Activated CD4-positive, alpha-beta T cell treated with anti-CD3 and anti-CD28 coated beads, Interleukin-2, amount 10 ng/mL, durations not matched to agents 24 days and 14 days (primary cell): ENCODE results near the gene FAM114A1. TPM values are rescaled to one million over a fixed set of nuclear protein-coding genes. Genes with fewer than 3 reads are reported as not detected.
A peak's percentile ranks its signal among the peaks of the same experiment; 100 is the strongest.

Experiments used
- DNase-seq: peaks from one replicate; pipeline ENCODE4 v3.0.0; 2022
- H3K27ac Mint-ChIP-seq: one replicate; pipeline ENCODE4 v1.8.0; 2022; ENCODE audit warnings: mild to moderate bottlenecking, mixed read lengths
- H3K27me3 Mint-ChIP-seq: one replicate; pipeline ENCODE4 v1.8.0; 2022; ENCODE audit warnings: mixed read lengths
- H3K36me3 Mint-ChIP-seq: one replicate; pipeline ENCODE4 v1.8.0; 2022; ENCODE audit warnings: low read depth, mild to moderate bottlenecking, mixed read lengths
- H3K4me1 Mint-ChIP-seq: one replicate; pipeline ENCODE4 v1.8.0; 2021; ENCODE audit warnings: mixed read lengths
- H3K4me3 Mint-ChIP-seq: one replicate; pipeline ENCODE4 v1.8.0; 2022; ENCODE audit warnings: mild to moderate bottlenecking, moderate library complexity, mixed read lengths
- H3K9me3 Mint-ChIP-seq: one replicate; pipeline ENCODE4 v1.8.0; 2021; ENCODE audit warnings: mixed read lengths
- intact Hi-C: fragments of 100-400 bp; cut with micrococcal nuclease; formaldehyde crosslinking; loops from one replicate; pipeline ENCODE4 v1.15.1; 2023
- total RNA-seq: library from RNA; stranded (reverse); gene quantifications from 2 replicates; pipeline ENCODE4 v1.2.3, GENCODE V29; 2022

FAM114A1 gene
- total RNA-seq = 0.23 and 0.66 TPM in 2 replicates

DNA sequence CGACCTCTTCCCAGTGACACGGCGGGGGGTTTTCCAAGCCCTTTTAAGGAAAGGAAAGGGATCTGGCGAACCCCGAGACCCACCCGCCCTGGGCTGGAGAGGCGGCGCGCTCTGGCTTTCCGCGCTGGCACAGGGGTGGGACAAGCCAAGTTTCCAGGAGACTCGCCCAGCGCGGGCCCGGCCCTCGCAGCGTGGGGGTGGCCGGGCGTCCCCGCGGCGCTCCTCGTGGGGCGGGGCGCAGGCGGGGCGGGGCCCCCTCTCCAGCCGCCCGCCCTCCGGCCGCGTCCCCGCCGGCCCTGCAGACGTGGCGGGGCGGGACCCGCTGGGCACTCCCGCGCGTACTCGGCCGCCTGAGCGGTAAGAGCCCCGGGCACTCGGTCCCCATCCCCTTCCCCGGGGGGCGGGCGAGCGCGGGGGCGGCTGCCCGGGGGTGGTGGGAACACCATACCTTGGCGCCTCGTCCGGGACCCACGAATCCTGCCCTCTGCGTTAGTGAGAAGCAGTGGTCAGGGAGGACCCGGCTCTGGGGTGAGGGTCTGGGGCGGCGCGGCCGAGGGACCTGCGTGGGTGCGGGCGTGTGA lies at the start of gene FAM114A1:
FAM114A1 (plus strand) TSS at position 329 of the 581 bp plus-strand sequence. CDS start 10,273 bp downstream, outside the sequence.
- Mint-ChIP-seq H3K9me3 (no peaks in the 10 kb centered on the region), H3K36me3 (no peaks in the 10 kb centered on the region), H3K4me1 (peaks cover 19% of the 10 kb centered on the region), H3K4me3 (peak within 1 kb of the TSS; percentile 78), H3K27ac (peak within 1 kb of the TSS; percentile 29), H3K27me3 (peaks cover 24% of the 10 kb centered on the region)
- DNase-seq = peak; percentile 84
- intact Hi-C loops = no loop called here

- no peak overlapping the region for H3K27ac Mint-ChIP-seq
- intact Hi-C loops = loop anchor here (5.0 kb wide), 1 partner anchor 69 kb away; no protein-coding TSS in a partner anchor
- H3K27me3 Mint-ChIP-seq = peaks cover 4% of the 10 kb centered on the region
- H3K36me3 Mint-ChIP-seq = peaks cover 7% of the 10 kb centered on the region
- peak; percentile 49 for DNase-seq
- no peak overlapping the region for H3K4me3 Mint-ChIP-seq
- H3K9me3 Mint-ChIP-seq = peaks cover 30% of the 10 kb centered on the region
- peaks cover 22% of the 10 kb centered on the region for H3K4me1 Mint-ChIP-seq
These were observed 49.1 kb upstream of the FAM114A1 start for GRCh38 chr4:38818441-38818976.

DNA sequence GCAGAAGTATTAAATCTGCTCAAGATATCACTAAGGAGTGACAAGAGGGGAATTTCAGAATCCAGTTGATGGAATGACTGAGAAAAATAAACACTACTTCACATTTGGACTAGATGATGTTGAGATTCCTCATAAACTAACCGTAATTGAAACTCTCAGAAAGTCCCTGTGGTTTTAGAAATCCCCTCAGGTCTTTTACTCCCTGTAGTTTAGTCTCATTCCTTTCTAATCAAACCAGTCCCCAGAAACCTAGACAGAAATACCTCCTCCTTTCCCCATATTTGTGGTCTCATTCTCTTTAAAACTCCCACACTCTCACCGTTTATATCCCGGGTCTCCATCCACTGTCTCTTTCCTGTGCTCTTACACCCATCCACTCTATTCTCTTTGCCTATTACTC lies 48.0 kb upstream of the FAM114A1 start:
- Mint-ChIP-seq H3K27ac (peak overlapping the region; percentile 41), H3K9me3 (peaks cover 32% of the 10 kb centered on the region), H3K4me3 (peak overlapping the region; percentile 7), H3K4me1 (peaks cover 22% of the 10 kb centered on the region), H3K36me3 (peaks cover 8% of the 10 kb centered on the region), H3K27me3 (peaks cover 4% of the 10 kb centered on the region)
- intact Hi-C loops = loop anchor here (1.0 to 5.0 kb wide), 2 partner anchors 15 to 68 kb away; partner anchors contain the start of gene TLR1
- DNase-seq = peak; percentile 53

- no peak overlapping the region for H3K4me3 Mint-ChIP-seq
- DNase-seq = no peak
- H3K4me1 Mint-ChIP-seq = peaks cover 22% of the 10 kb centered on the region
- intact Hi-C loops = no loop called here
- peaks cover 33% of the 10 kb centered on the region for H3K9me3 Mint-ChIP-seq
- H3K27me3 Mint-ChIP-seq = peaks cover 4% of the 10 kb centered on the region
- peak overlapping the region; percentile 8 for H3K27ac Mint-ChIP-seq
- peaks cover 8% of the 10 kb centered on the region for H3K36me3 Mint-ChIP-seq
These were observed 47.1 kb upstream of the FAM114A1 start for GRCh38 chr4:38820329-38821061.

- no peak overlapping the region for H3K27ac Mint-ChIP-seq
- no peaks in the 10 kb centered on the region for H3K27me3 Mint-ChIP-seq
- H3K36me3 Mint-ChIP-seq = peaks cover 8% of the 10 kb centered on the region
- H3K4me3 Mint-ChIP-seq = no peak overlapping the region
- intact Hi-C loops = no loop called here
- no peak for DNase-seq
- H3K4me1 Mint-ChIP-seq = peaks cover 22% of the 10 kb centered on the region
- H3K9me3 Mint-ChIP-seq = peaks cover 29% of the 10 kb centered on the region
These were observed 45.9 kb upstream of the FAM114A1 start for GRCh38 chr4:38821739-38822138.

DNA sequence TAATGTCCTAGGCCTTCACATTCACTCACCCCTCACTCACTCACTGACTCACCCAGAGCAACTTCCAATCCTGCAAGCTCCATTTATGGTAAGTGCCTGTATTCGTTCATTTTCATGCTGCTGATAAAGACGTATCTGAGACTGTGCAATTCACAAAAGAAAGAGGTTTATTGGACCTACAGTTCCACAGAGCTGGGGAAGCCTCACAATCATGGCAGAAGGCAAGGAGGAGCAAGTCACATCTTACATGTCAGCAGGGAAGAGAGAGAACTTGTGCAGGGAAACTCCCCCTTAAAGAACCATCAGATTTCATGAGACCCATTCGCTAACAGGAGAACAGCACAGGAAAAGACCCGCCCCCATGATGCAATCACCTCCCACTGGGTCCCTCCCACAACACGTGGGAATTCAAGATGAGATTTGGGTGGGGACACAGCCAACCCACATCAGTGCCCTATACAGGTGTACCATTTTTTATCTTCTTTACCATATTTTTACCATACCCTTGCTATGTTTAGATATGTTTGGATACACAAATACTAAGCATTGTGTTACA lies 44.8 kb upstream of the FAM114A1 start:
- intact Hi-C loops = no loop called here
- Mint-ChIP-seq H3K9me3 (peaks cover 29% of the 10 kb centered on the region), H3K27ac (no peak overlapping the region), H3K4me3 (no peak overlapping the region), H3K36me3 (peaks cover 8% of the 10 kb centered on the region), H3K4me1 (peaks cover 22% of the 10 kb centered on the region), H3K27me3 (no peaks in the 10 kb centered on the region)
- no peak for DNase-seq

DNA sequence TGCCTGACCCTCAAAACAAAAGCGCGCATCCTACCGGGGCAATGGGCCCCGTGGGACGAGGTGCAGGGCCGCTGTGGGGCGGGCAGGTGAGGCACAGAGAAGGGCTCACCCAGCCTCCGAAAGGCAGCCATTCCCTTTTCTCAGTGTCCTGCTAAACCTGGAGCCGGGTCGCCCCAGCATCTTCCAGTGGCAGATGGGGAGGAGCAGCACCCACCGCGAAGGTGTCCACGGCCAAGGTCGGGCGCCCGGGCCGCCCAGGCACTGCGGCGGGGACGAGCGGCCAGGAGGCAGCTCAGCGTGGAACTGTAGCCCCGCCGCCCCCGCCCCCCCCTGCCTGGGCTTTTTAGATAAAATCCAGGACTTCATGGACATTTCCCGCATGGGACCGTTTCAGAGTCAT lies 43.8 kb upstream of the FAM114A1 start:
- Mint-ChIP-seq H3K4me3 (no peak overlapping the region), H3K36me3 (peaks cover 8% of the 10 kb centered on the region)

DNA sequence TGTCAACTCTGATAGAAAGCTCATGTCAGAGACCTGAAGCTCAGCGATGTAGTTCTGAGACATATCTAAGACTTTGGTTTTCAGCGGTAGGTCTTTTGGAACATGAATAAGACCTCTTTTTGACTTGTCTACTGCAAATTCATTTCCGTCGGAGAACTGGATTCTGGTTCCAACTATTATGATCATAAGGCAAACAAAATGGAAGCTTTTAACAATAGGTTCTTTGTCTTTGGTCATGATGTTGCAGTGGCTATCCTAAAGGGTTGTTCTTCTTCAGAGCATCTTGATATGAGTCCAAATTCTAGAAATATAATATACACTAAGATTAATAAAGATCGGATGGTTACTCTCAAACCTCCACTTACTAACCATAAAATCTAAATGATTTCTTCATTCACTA lies 38.4 kb upstream of the FAM114A1 start:
- Mint-ChIP-seq H3K27ac (no peak overlapping the region), H3K4me1 (no peaks in the 10 kb centered on the region), H3K9me3 (peaks cover 26% of the 10 kb centered on the region), H3K4me3 (no peak overlapping the region), H3K27me3 (no peaks in the 10 kb centered on the region), H3K36me3 (peaks cover 11% of the 10 kb centered on the region)
- DNase-seq = no peak
- intact Hi-C loops = no loop called here

More for the DNA sequence above, 43.8 kb upstream of the FAM114A1 start:
- H3K27ac Mint-ChIP-seq = no peak overlapping the region
- DNase-seq = no peak
- H3K4me1 Mint-ChIP-seq = peaks cover 19% of the 10 kb centered on the region
- intact Hi-C loops = no loop called here
- H3K9me3 Mint-ChIP-seq = peaks cover 25% of the 10 kb centered on the region
- no peaks in the 10 kb centered on the region for H3K27me3 Mint-ChIP-seq

GRCh38 chr4:38831653-38832052 lies 36.0 kb upstream of the FAM114A1 start:
- H3K27me3 Mint-ChIP-seq = no peaks in the 10 kb centered on the region

GRCh38 chr4:38832206-38832605 lies 35.4 kb upstream of the FAM114A1 start:
- Mint-ChIP-seq H3K4me3 (no peak overlapping the region), H3K4me1 (no peaks in the 10 kb centered on the region), H3K36me3 (peaks cover 23% of the 10 kb centered on the region)

More at GRCh38 chr4:38831653-38832052, 36.0 kb upstream of the FAM114A1 start:
- no peaks in the 10 kb centered on the region for H3K4me1 Mint-ChIP-seq
- intact Hi-C loops = no loop called here
- peaks cover 20% of the 10 kb centered on the region for H3K9me3 Mint-ChIP-seq
- peaks cover 20% of the 10 kb centered on the region for H3K36me3 Mint-ChIP-seq
- no peak overlapping the region for H3K4me3 Mint-ChIP-seq
- no peak overlapping the region for H3K27ac Mint-ChIP-seq
- DNase-seq = no peak

GRCh38 chr4:38832624-38833528 lies 34.7 kb upstream of the FAM114A1 start:
- no peak overlapping the region for H3K4me3 Mint-ChIP-seq
- DNase-seq = no peak
- H3K27me3 Mint-ChIP-seq = no peaks in the 10 kb centered on the region

More at GRCh38 chr4:38832206-38832605, 35.4 kb upstream of the FAM114A1 start:
- Mint-ChIP-seq H3K9me3 (peaks cover 25% of the 10 kb centered on the region), H3K27ac (no peak overlapping the region), H3K27me3 (no peaks in the 10 kb centered on the region)
- DNase-seq = no peak
- intact Hi-C loops = no loop called here

GRCh38 chr4:38834570-38834969 lies 33.0 kb upstream of the FAM114A1 start:
- H3K9me3 Mint-ChIP-seq = peaks cover 32% of the 10 kb centered on the region
- peaks cover 13% of the 10 kb centered on the region for H3K4me1 Mint-ChIP-seq
- intact Hi-C loops = no loop called here
- DNase-seq = no peak
- no peak overlapping the region for H3K4me3 Mint-ChIP-seq
- peaks cover 27% of the 10 kb centered on the region for H3K36me3 Mint-ChIP-seq
- no peaks in the 10 kb centered on the region for H3K27me3 Mint-ChIP-seq
- H3K27ac Mint-ChIP-seq = no peak overlapping the region

More at GRCh38 chr4:38832624-38833528, 34.7 kb upstream of the FAM114A1 start:
- H3K9me3 Mint-ChIP-seq = peaks cover 31% of the 10 kb centered on the region
- intact Hi-C loops = no loop called here
- no peak overlapping the region for H3K27ac Mint-ChIP-seq
- H3K36me3 Mint-ChIP-seq = peaks cover 27% of the 10 kb centered on the region
- H3K4me1 Mint-ChIP-seq = peaks cover 6% of the 10 kb centered on the region

DNA sequence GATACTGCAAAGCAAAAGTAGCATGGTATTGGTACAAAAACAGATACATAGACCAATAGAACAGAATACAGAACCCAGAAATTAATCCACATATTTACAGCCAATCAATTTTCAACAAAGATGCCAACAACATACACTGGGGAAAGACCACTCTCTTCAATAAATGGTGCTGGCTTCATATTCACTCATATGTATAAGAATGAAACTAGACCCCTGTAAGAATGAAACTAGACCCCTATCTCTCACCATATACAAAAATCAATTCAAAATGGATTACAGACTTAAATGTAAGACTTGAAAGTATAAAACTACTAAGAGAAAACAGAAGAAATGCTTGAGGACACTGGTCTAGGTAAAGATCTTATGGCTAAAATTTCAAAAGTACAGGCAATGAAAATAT lies 30.3 kb upstream of the FAM114A1 start:
- H3K4me1 Mint-ChIP-seq = peaks cover 13% of the 10 kb centered on the region
- intact Hi-C loops = no loop called here
- no peak overlapping the region for H3K4me3 Mint-ChIP-seq
- H3K9me3 Mint-ChIP-seq = peaks cover 25% of the 10 kb centered on the region
- no peaks in the 10 kb centered on the region for H3K27me3 Mint-ChIP-seq
- H3K27ac Mint-ChIP-seq = no peak overlapping the region
- DNase-seq = no peak
- H3K36me3 Mint-ChIP-seq = peaks cover 25% of the 10 kb centered on the region
